ENCODE results near the gene KLHL11. TPM values are rescaled to one million over a fixed set of nuclear protein-coding genes. Genes with fewer than 3 reads are reported as not detected.

KLHL11 gene
- 31.3 and 47.0 TPM in 2 replicates for total RNA-seq

GRCh38 chr17:41864836-41865595, at the start of gene KLHL11:
KLHL11 (minus strand) TSS chr17:41865423; CDS start chr17:41865370, 53 bp downstream.

GRCh38 chr17:41837761-41838538, 27.3 kb downstream of the KLHL11 start, which contains the start of gene KLHL10:
KLHL10 (plus strand) TSS chr17:41837825; CDS start chr17:41837933, 108 bp downstream.

GRCh38 chr17:41835800-41836549, 29.2 kb downstream of the KLHL11 start, which contains the start of gene NT5C3B:
NT5C3B (minus strand) TSS chr17:41836232; CDS start chr17:41836193, 39 bp downstream.

GRCh38 chr17:41812381-41813151, 52.7 kb downstream of the KLHL11 start, which contains the start of gene FKBP10:
FKBP10 (plus strand) TSS chr17:41813004; CDS start chr17:41813035, 31 bp downstream.

GRCh38 chr17:41811549-41812380, 53.5 kb downstream of the KLHL11 start, which contains the start of gene P3H4:
P3H4 (minus strand) TSS chr17:41811949; CDS start chr17:41811915, 34 bp downstream.

Other genes with a start within 250 kb of the KLHL11 start
- gene KRT17, start 240.8 kb downstream of the KLHL11 start, total RNA-seq, result 1.9 and 7.0 TPM in 2 replicates
- gene EIF1, start 176.5 kb downstream of the KLHL11 start, total RNA-seq, result 69.6 and 107 TPM in 2 replicates
- gene GAST, start 153.1 kb downstream of the KLHL11 start, total RNA-seq, result not detected in 2 replicates
- gene HAP1, start 130.8 kb downstream of the KLHL11 start, total RNA-seq, result under 0.01 TPM in 2 replicates
- gene JUP, start 78.7 kb downstream of the KLHL11 start, total RNA-seq, result 10.5 and 14.1 TPM in 2 replicates
- gene P3H4, start 53.5 kb downstream of the KLHL11 start, total RNA-seq, result 103 and 118 TPM in 2 replicates
- gene FKBP10, start 52.4 kb downstream of the KLHL11 start, total RNA-seq, result 229 and 408 TPM in 2 replicates
- gene NT5C3B, start 29.2 kb downstream of the KLHL11 start, total RNA-seq, result 57.5 and 69.2 TPM in 2 replicates
- gene KLHL10, start 27.6 kb downstream of the KLHL11 start, total RNA-seq, result under 0.01 and 0.28 TPM in 2 replicates
- 184 and 301 TPM in 2 replicates for gene ACLY, start 53.5 kb upstream of the KLHL11 start, total RNA-seq
- gene ODAD4, start 65.2 kb upstream of the KLHL11 start, total RNA-seq, result 0.56 and 0.58 TPM in 2 replicates
- 25.4 and 68.6 TPM in 2 replicates for gene CNP, start 101.4 kb upstream of the KLHL11 start, total RNA-seq
- gene DNAJC7, start 152.0 kb upstream of the KLHL11 start, total RNA-seq, result 53.3 and 89.9 TPM in 2 replicates
- 27.1 and 42.4 TPM in 2 replicates for gene NKIRAS2, start 154.7 kb upstream of the KLHL11 start, total RNA-seq
- gene C17orf113, start 185.2 kb upstream of the KLHL11 start, total RNA-seq, result under 0.01 and 0.28 TPM in 2 replicates
- gene ZNF385C, start 233.1 kb upstream of the KLHL11 start, total RNA-seq, result under 0.01 TPM in 1 of 2 replicates, not detected in the other
- 6.5 and 13.2 TPM in 2 replicates for gene DHX58, start 247.3 kb upstream of the KLHL11 start, total RNA-seq

Measured in regular cardiac myocyte (primary cell).